GM20000 (cell line): ENCODE results near the gene MAGIX.

ENCODE experiments used
- DNase-seq: peaks from one replicate; pipeline ENCODE4 v3.0.0; 2012; ENCODE audit warnings: low spot score
- TF ChIP-seq, protein P1 (sequence below): IDR thresholded peaks from 2 replicates; pipeline ENCODE4 v1.5.1; 2012; ENCODE audit warnings: mild to moderate bottlenecking, control low read depth; ENCODE audit errors: extremely low read depth, missing control alignments

MAGIX gene

GRCh38 chrX:49212209-49212608 lies 49.7 kb downstream of the MAGIX start:
- TF ChIP-seq, protein P1, sequence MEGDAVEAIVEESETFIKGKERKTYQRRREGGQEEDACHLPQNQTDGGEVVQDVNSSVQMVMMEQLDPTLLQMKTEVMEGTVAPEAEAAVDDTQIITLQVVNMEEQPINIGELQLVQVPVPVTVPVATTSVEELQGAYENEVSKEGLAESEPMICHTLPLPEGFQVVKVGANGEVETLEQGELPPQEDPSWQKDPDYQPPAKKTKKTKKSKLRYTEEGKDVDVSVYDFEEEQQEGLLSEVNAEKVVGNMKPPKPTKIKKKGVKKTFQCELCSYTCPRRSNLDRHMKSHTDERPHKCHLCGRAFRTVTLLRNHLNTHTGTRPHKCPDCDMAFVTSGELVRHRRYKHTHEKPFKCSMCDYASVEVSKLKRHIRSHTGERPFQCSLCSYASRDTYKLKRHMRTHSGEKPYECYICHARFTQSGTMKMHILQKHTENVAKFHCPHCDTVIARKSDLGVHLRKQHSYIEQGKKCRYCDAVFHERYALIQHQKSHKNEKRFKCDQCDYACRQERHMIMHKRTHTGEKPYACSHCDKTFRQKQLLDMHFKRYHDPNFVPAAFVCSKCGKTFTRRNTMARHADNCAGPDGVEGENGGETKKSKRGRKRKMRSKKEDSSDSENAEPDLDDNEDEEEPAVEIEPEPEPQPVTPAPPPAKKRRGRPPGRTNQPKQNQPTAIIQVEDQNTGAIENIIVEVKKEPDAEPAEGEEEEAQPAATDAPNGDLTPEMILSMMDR = no peak
- DNase-seq = no peak

DNA sequence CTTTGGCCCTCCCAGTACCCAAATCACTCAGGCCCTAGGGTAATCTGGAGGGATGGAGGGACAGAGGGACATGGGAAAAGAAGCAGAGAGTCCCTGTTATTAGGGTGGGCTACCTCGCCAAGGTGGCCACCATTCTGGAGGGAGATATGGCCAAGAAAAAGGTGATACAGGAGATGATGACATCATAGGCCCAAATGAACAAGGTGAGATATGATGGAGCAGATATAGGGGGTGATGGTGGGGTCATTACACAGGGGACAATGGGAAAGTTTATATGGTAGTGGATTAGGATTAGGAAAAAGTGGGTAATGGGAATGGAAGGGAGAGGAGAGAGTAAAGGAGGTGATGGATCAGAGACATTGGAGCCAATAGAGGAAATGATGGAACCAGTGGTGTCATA lies 50.3 kb downstream of the MAGIX start:
- no peak for DNase-seq
- TF ChIP-seq, protein P1 = no peak

GRCh38 chrX:49214416-49214815 lies 51.9 kb downstream of the MAGIX start:
- TF ChIP-seq, protein P1 = no peak
- no peak for DNase-seq

- TF ChIP-seq, protein P1 = no peak
- DNase-seq = no peak
Observed at GRCh38 chrX:49214996-49215526, 52.5 kb downstream of the MAGIX start.
